Upper lobe of left lung (tissue), 6 donors: ENCODE data around the gene MIS18A. TPM values are rescaled to one million over a fixed set of nuclear protein-coding genes. Genes with fewer than 3 reads are reported as not detected.
A peak's percentile ranks its signal among the peaks of the same experiment; 100 is the strongest.

Experiments
- ATAC-seq, 2 donors: fragments of 200-7000 bp; cut with Tn5 transposase; one replicate each; pipeline ENCODE4 v1.9.1; 2022; ENCODE audit warnings: mild to moderate bottlenecking in 2 of 2, moderate library complexity in 2 of 2; ENCODE audit not compliant: low FRiP score in 2 of 2
- DNase-seq, 2 donors: peaks; one replicate each; pipeline ENCODE4 v3.0.0-alpha.2; 2019 to 2020
- H3K27ac ChIP-seq, 4 donors: fragments of 200-600 bp; sonication (generic); one replicate each; pipeline ENCODE4 v1.5.1; 2016 to 2019
- H3K27me3 ChIP-seq, 4 donors: fragments of 200-600 bp; sonication (generic); one replicate each; pipeline ENCODE4 v1.5.1; 2017 to 2019
- H3K36me3 ChIP-seq, 4 donors: fragments of 200-600 bp; sonication (generic); one replicate each; pipeline ENCODE4 v1.5.1; 2016 to 2019
- H3K4me1 ChIP-seq, 4 donors: fragments of 200-600 bp; sonication (generic); one replicate each; pipeline ENCODE4 v1.5.1; 2018 to 2019
- H3K4me3 ChIP-seq, 4 donors: fragments of 200-600 bp; sonication (generic); one replicate each; pipeline ENCODE4 v1.5.1; 2017 to 2019; ENCODE audit warnings: mild to moderate bottlenecking in 2 of 4, moderate library complexity in 1 of 4
- H3K9me3 ChIP-seq, 4 donors: fragments of 200-600 bp; sonication (generic); one replicate each; pipeline ENCODE4 v1.5.1; 2018 to 2019
- CTCF ChIP-seq, 6 experiments: fragments of 450-650 bp in 4 of 6; fragments of 200-600 bp in 2 of 6; sonication (generic) in 2 of 6; IDR thresholded peaks; one replicate each; pipeline ENCODE4 v1.5.1; 2016 to 2019; ENCODE audit warnings: antibody characterized with exemption in 6 of 6
- EP300 ChIP-seq, 4 donors: sonication (generic); formaldehyde crosslinking; IDR thresholded peaks; one replicate each; pipeline ENCODE4 v1.5.1; 2017; ENCODE audit warnings: antibody characterized with exemption in 4 of 4, control low read depth in 2 of 4
- POLR2A ChIP-seq, 4 donors: fragments of 450-650 bp; IDR thresholded peaks; one replicate each; pipeline ENCODE4 v1.5.1; 2016 to 2017; ENCODE audit warnings: antibody characterized with exemption in 4 of 4, mild to moderate bottlenecking in 2 of 4
- POLR2AphosphoS5 ChIP-seq, 2 donors: sonication (generic); formaldehyde crosslinking; IDR thresholded peaks; one replicate each; pipeline ENCODE4 v1.5.1; 2017; ENCODE audit warnings: antibody characterized with exemption in 2 of 2
- WGBS, 2 donors: methylation state at CpG; one replicate each; pipeline ENCODE4 v1.1.5; 2017 to 2018; 5-methylcytosine and 5-hydroxymethylcytosine counted together
- total RNA-seq, 6 donors: library from RNA; depleted of rRNA in 4 of 6; stranded (reverse); fragments of >200 nt in 4 of 6; gene quantifications; one replicate each; pipeline versions ENCODE4 v1.1.0 to v1.2.1, GENCODE V29; 2016 to 2021
- donor health status: DM: no; HTN: no; CAD: no; lungs with moderate emphysema.
- donor health status: DM: no; HTN: yes; CAD: no; lungs with severe emphysema.

The MIS18A gene
- total RNA-seq, 6 donors from 2014 or later = 3.3 to 7.8 (median 5.4) TPM; not detected in 1

DNA sequence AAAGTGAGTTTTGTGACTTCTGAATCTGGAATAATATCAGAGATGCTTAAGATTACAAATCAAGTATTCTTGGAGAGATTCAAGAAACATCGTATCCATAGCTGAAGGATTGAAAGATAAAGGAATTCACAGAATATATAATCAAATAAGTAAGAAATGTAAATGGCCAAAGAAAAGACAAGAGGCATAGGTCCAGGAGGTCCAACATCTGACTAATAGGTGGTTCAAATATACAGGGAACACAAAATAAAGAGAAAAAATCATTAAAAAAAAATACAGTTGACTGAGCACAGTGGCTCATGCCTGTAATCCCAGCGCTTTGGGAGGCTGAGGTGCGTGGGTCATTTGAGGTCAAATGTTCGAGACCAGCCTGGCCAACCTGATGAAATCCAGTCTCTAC is 6.6 kb upstream of the MIS18A start:
- DNase-seq (no peak), ATAC-seq (no peak)
- 94 to 98% methylated on average over 4 of the region's 4 CpGs for WGBS, 2 donors
- H3K27ac ChIP-seq = no peak overlapping the region
- H3K27me3 ChIP-seq = no peaks in the 10 kb centered on the region
- TF ChIP-seq POLR2AphosphoS5 (IDR thresholded peaks at IDR 0.05) (no peak), POLR2A (IDR thresholded peaks at IDR 0.05) (no peak), CTCF (IDR thresholded peaks at IDR 0.05) (no peak), EP300 (IDR thresholded peaks at IDR 0.05) (no peak)
- no peaks in the 10 kb centered on the region for H3K9me3 ChIP-seq
- H3K4me3 ChIP-seq = no peak overlapping the region
- no peaks in the 10 kb centered on the region for H3K36me3 ChIP-seq
- H3K4me1 ChIP-seq = no peaks in the 10 kb centered on the region

- 67 to 68% methylated on average over 6 of the region's 6 CpGs for WGBS, 2 donors
- DNase-seq (no peak), ATAC-seq (no peak)
- Histone ChIP-seq H3K9me3 (no peaks in the 10 kb centered on the region), H3K4me1 (peaks cover 13 to 20% (median 14%) of the 10 kb centered on the region in 4 donors), H3K36me3 (no peaks in the 10 kb centered on the region), H3K27ac (no peak overlapping the region), H3K27me3 (no peaks in the 10 kb centered on the region), H3K4me3 (no peak overlapping the region)
- TF ChIP-seq EP300 (IDR thresholded peaks at IDR 0.05) (no peak), POLR2A (IDR thresholded peaks at IDR 0.05) (no peak), CTCF (IDR thresholded peaks at IDR 0.05) (no peak), POLR2AphosphoS5 (IDR thresholded peaks at IDR 0.05) (no peak)
Observed at GRCh38 chr21:32282992-32283391, 4.1 kb upstream of the MIS18A start.

DNA sequence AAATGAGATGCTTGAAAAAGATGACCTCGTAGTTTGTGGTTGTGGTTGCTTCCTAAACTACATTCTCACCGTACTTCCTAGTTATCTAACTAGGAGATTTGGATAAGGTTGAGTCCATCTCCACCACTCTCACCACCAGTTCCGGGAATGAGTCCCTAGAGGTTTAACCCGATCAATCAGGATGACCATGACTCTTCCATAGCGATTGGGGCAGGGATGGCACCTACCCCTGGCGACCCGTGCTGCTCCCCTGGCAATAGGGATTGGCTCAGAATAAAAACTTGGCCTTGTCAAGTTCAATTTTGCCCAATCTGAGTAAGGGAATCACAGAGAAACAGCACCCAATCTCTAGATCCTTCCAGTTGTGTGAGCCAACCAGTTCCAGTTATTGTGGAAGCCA is 2.7 kb upstream of the MIS18A start:
- no peak overlapping the region for H3K27ac ChIP-seq
- DNase-seq = no peak
- H3K9me3 ChIP-seq = no peaks in the 10 kb centered on the region
- H3K4me3 ChIP-seq = no peak overlapping the region
- H3K27me3 ChIP-seq = no peaks in the 10 kb centered on the region
- peaks cover 15 to 22% (median 16%) of the 10 kb centered on the region in 4 donors for H3K4me1 ChIP-seq
- no peaks in the 10 kb centered on the region for H3K36me3 ChIP-seq
- TF ChIP-seq EP300 (IDR thresholded peaks at IDR 0.05) (no peak), POLR2AphosphoS5 (IDR thresholded peaks at IDR 0.05) (no peak), CTCF (IDR thresholded peaks at IDR 0.05) (no peak), POLR2A (IDR thresholded peaks at IDR 0.05) (no peak)
- WGBS, 2 donors = 89 to 90% methylated on average over 7 of the region's 7 CpGs
- ATAC-seq = no peak

GRCh38 chr21:32279377-32279680 is 480 bp upstream of the MIS18A start:
- 7 to 9% methylated on average over 9 to 10 of the region's 10 CpGs for WGBS, 2 donors
- H3K27ac ChIP-seq = peak overlapping the region in 3 of 4 donors; percentile 38 to 79 (median 68)

More at GRCh38 chr21:32279377-32279680, 480 bp upstream of the MIS18A start:
- TF ChIP-seq POLR2A (IDR thresholded peaks at IDR 0.05) = no peak
- TF ChIP-seq POLR2AphosphoS5 (IDR thresholded peaks at IDR 0.05) = no peak
- no peak for TF ChIP-seq EP300 (IDR thresholded peaks at IDR 0.05)
- TF ChIP-seq CTCF (IDR thresholded peaks at IDR 0.05) = no peak
- Histone ChIP-seq H3K4me1 (peaks cover 15 to 22% (median 16%) of the 10 kb centered on the region in 4 donors), H3K27me3 (no peaks in the 10 kb centered on the region), H3K9me3 (no peaks in the 10 kb centered on the region), H3K4me3 (peak overlapping the region; percentile 60 to 94 (median 88)), H3K36me3 (no peaks in the 10 kb centered on the region)
- DNase-seq (no peak), ATAC-seq (no peak)
